GM21737 (cell line): ENCODE results near the gene MTREX.

Source experiments
- ATAC-seq: cut with Tn5 transposase; IDR thresholded peaks from one replicate; pipeline ENCODE4 v1.9.1; 2021; ENCODE audit warnings: mild to moderate bottlenecking, moderate library complexity; ENCODE audit not compliant: unreplicated experiment

Gene MTREX

DNA sequence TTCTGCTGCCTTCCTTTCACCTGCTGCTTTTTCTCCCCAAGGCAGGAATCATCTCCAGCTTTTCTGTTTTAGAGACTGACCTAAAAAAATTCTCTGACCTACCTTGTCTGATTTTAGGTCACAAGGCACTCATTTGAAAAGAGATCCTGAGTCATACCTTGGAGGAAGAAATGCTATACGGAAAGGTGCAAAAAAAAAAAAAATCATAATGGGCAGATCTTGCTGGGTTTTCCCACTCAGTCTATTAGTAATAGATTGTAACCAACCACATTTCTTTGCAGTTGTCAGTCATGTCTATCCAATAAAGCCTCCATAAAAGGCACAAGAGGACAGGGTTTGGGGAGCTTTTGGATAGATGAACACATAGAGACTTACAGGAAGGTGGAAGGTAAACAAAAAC, 70.0 kb downstream of the MTREX start:
- no peak for ATAC-seq

DNA sequence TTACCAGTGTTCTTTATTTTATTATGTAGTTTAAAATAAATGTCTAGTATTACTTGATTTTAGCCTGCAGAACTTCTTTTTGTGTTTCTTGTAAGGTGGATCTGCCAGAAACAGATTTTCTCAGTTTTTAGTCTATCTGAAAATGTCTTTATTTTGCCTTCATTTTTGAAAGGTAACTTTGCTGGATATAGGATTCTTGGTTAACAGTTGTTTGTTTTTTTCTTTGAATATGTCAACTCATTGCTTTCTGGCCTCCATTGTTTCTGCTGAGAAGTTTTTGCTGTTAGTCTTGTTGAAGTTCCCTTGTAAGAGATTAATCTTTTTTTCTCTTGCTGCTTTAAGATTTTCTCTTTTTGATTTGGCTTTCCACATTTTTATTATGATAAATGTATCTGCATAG, 75.5 kb downstream of the MTREX start:
- ATAC-seq = no peak

DNA sequence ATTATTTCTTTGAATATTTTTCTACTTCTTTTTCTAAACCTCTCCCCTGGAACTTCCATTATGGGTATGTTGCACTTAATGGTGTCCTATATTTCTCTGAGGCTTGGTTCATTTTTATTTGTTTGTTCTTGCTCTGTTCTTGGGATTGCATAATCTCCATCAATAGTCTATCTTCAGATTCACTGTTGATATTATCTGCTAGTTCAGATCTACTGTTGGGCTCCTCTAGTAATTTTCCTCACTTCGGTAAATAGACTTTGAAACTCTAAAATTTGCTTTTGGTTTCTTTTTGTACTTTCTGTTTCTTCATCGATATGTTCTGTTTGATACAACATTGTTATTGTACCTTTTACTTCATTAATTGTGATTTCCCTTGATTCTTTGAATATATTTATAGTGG, 76.3 kb downstream of the MTREX start:
- ATAC-seq = no peak

DNA sequence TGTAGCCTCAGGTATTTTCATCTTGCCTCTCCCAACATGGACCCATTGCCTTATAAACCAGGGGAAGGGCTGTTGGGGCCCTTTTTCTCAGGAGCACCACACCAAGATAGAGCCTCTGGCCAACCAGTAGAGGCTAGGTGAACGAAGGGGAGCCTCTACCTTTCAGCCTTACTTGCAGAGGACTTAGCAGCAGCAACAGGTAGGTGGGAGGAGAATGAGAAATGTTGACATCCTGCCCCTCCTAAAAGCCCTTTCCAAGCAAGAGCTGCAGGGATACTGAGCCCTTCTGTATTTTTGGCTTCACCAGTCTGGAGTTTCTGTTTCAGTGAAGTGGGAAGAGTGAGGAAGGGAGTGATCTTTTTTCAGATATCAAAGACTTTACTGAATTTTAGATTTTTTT, 77.4 kb downstream of the MTREX start:
- no peak for ATAC-seq

GRCh38 chr5:55385846-55386245, 78.1 kb downstream of the MTREX start:
- no peak for ATAC-seq

GRCh38 chr5:55386356-55386755, 78.6 kb downstream of the MTREX start:
- no peak for ATAC-seq

GRCh38 chr5:55387865-55388264, 80.1 kb downstream of the MTREX start:
- no peak for ATAC-seq

DNA sequence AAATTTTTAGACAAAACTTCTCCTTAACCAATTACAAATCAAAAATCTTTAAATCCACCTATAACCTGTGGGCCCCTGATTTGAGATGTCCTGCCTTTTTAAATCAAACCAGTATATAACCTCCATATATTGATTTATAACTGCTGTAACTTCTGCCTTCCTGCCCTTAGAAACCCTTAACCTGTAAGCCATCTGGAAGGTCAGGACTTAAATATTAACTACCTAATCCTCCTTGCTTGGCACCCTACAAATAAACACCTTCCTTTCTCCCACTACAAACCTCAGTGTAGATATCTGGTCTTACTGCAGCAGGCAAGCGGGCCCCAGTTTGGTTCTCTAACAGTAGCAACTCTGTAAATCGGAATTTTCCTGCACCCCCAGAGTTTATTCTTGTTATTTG, 83.9 kb downstream of the MTREX start:
- no peak for ATAC-seq

DNA sequence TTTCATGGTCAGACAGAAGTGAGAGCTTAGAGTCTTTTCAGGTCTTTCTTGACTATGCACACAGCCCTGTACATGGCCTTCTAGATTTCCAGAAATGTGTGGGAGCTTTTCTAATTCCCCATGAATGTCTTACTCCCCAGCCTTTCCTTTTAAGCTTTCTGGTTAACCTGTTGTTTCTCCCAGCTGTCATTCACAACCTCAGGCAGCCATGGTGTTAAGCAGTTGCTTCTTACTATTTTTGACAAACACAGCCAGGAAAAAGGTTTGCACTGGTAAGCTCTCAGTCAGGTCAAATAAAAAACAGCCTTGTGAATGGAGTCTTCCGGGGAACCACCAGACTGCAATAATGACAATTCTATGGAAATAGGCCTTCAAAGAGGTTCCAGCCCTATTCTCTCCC, 84.9 kb downstream of the MTREX start:
- ATAC-seq = no peak

DNA sequence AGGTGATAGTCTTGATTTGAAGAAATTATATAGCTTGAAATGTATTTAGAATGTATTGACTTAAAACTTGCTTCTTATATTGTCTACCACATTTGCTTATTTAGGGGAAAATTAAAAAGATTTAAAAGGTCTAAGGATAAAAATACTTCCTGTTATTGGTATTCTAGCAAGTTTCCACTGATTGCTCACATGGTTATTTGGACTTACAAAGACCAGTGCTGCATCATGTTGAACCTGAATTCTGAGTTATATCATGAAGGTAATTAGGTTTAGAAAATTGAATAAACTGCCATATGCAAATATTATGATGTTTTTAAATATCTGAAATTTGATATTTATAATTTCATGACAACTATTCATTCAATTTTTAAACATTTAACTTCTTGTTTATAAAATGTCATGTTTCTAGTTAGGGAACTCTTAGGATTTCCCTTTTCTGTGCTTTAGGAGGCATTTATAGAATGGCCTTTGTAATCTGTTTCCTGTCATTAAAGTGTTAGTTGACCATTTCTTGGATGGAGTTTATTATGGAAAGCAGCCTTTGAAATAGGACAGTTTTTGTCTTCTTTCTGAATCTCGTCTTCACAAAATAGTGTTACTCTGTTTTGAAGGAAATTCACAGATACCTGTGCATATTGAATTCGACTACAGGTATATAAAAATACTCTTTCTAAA, 85.8 kb downstream of the MTREX start:
- no peak for ATAC-seq

- ATAC-seq = no peak
Observed at GRCh38 chr5:55402199-55402598, 94.4 kb downstream of the MTREX start.

- no peak for ATAC-seq
Observed at GRCh38 chr5:55406292-55406691, 98.5 kb downstream of the MTREX start.

DNA sequence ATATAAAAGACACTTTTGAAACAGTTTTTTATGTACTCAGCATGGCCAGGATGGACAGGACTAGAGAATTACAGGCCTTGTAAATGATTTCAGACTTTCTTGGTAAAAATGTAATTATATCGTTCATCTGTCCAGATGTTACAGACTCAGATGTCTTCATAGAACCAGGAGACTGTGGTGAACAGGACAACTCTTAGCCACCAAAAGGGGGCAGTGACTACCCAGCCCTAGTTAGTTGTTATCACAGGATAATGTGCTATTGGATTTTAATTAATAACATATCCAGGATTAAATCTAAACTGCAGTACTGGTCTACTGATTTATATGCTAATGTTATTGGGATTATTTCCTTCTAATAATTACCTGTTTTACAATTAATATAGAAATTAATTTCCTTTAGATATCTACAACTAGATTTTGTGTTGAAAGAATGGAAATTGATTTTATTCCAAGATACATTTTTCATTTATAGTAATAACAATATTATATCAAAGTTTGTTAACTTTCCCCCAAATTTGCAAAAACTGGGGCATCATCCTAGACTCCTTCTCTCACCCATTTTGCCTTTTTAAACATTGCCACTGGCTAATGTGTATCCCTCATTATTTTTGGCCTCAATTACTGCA, 99.4 kb downstream of the MTREX start:
- ATAC-seq = no peak

- ATAC-seq = no peak
Observed at GRCh38 chr5:55407984-55408383, 100.2 kb downstream of the MTREX start.

- no peak for ATAC-seq
Observed at GRCh38 chr5:55409775-55410174, 102.0 kb downstream of the MTREX start.

- no peak for ATAC-seq
Observed at GRCh38 chr5:55410845-55411244, 103.1 kb downstream of the MTREX start.

DNA sequence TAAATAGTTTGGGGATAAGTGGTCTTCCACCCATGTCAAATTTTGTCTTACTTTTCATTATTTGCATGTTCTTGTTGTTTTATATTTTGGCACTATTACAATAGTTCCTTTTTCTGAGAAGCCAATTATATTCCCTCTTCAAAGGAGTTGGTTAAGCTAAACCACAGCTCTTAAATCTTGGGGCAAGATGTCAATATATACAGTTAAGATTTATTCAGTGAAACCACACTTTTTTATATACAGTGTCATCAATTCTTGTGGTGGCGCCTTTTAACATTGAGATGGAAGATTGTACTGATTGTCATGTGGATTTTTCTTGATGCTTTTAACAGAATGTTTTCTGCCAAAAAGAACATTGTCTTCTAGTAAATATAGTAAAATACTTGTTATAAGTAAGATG, 104.1 kb downstream of the MTREX start:
- no peak for ATAC-seq

GRCh38 chr5:55413644-55414043, 105.9 kb downstream of the MTREX start:
- ATAC-seq = no peak

DNA sequence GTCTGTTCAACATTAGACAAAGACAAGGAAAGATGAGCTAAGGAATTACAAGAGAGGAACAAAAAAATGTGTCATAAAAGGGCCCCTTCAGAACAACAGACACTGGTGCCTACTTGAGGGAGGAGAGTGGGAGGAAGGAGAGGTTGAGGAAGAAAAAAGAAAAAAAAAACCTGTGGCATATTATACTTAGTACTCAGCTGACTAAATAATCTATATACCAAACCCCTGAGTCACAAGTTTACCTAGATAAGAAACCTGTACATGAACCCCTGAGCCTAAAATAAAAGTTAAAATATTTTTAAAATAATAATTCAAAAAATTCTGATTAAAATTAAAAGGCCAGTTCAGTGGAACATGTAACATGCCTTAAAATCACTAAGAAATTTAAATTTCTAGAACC, 107.3 kb downstream of the MTREX start:
- ATAC-seq = no peak

- no peak for ATAC-seq
Observed at GRCh38 chr5:55416306-55416705, 108.5 kb downstream of the MTREX start.

GRCh38 chr5:55418994-55419968, 111.5 kb downstream of the MTREX start:
- no peak for ATAC-seq

DNA sequence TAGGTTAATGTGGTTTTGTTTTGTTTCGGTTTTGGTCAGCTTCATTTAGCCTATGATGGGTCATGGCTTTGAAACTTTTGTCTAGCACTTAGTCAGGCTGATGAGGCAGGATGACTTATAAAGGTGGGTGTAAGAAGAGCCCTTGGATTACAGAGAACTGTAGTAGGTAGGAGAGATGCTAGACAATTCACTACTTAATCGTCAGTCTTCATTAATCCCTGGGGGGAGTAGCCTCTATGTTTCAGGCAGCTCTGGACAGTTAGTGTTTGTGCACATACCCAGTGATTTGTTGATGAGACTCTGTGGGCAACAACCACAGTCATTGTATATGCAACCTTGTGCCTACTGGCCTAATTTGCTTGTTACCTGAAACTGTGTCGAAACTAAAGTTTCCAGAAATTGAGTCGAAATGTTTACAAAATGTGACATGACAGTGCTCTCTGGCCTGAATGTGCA, 113.3 kb downstream of the MTREX start:
- peak; percentile 89 for ATAC-seq
